ENCODE data around the gene TRABD2B.

Gene TRABD2B

DNA sequence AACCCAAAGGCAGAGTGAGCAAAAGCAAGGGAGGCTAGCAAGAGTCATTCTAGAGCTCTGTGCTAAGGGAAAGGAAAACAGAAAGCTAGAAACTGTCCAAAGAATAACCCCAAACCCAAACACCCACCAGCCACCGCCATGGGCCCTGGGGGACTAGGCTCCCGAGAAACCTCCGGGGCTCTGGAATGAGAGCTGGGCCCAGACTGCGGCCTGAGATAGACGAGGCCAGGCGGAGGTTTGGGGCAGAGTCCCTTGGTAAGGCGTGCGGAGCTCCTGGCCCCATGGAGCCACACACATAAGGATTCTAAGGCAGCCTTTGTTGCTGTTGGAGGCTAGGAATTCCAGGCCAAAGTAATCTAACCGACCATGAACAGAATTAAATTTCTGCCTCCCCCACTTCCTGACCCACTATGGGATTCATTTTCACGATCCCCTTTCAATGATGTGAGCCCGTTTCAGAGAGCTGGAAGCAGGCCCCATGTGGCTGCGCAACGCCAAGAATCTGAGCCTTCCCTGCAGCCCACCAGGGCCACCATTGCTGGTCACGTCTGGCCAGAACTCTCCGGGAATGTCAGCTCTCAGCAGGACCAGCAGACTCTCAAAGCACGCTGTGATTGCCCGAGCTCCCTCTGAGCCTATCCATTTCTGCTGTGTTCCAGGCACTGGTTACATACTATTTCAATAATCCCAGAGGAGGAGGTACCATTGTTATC lies 145.0 kb downstream of the TRABD2B start:
- DNase-seq (ENCODE audit: low read depth in 2 of 2) = no peak

GRCh38 chr1:47850451-47850850 lies 146.7 kb downstream of the TRABD2B start:
- no peak for DNase-seq (ENCODE audit: low read depth in 2 of 2)

DNA sequence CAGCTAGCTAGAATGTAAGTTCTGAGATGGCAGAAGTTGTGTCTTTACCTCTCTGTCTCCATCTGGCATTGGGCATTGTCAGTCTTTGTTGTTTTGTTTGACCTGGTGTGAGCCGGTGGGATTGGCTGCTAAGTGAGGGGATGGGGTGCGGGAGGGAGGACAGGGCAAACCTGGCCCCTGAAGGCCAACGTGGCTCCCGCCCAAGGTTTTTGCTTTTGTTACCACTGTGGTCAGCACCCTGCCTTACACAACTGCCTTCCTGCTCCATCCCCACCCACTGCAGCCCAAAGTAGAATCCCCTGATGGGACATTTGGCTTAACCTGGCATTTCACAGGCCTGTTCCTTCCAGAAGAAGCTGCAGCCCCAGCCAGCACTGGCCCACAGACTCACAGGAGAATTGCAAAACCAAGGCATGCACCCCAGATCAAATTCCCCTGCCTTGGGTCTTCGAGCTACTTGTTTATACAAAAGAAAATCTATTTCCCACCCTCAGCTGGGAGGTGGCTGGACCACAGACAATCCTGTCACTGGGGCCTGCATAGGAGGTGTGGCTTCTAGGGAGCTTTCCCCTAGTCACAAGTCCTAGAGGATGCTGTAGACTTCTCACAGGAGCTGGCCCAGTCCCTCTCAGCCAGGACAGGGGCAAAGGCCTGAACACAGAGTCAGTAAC lies 147.5 kb downstream of the TRABD2B start:
- no peak for DNase-seq (ENCODE audit: low read depth in 2 of 2)

GRCh38 chr1:47849005-47849521 lies 148.1 kb downstream of the TRABD2B start:
- DNase-seq (ENCODE audit: low read depth in 2 of 2) = no peak

- DNase-seq (ENCODE audit: low read depth in 2 of 2) = no peak
These were observed 149.4 kb downstream of the TRABD2B start for GRCh38 chr1:47847763-47848162.

DNA sequence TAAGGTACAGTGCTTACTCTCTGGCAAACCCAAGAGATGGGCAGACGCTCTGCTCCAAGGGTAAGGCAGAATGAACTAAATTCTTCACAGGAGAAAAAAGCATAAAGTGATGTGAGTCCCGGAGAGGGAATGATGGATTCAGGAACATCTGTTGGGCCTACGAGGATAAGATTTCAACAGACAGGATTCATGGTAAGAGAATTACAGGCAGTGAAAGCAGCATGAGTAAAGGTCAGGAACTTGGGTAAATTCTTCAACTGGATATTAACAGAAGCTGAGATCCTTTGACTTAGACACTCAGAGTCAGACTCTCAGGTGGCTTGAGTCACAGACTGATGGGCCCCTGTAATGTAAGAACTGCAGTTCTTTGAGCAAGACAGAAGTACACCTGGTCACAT lies 152.6 kb downstream of the TRABD2B start:
- DNase-seq (ENCODE audit: low read depth in 2 of 2) = no peak

- DNase-seq (ENCODE audit: low read depth in 2 of 2) = no peak
These were observed 153.2 kb downstream of the TRABD2B start for GRCh38 chr1:47843781-47844557.

DNA sequence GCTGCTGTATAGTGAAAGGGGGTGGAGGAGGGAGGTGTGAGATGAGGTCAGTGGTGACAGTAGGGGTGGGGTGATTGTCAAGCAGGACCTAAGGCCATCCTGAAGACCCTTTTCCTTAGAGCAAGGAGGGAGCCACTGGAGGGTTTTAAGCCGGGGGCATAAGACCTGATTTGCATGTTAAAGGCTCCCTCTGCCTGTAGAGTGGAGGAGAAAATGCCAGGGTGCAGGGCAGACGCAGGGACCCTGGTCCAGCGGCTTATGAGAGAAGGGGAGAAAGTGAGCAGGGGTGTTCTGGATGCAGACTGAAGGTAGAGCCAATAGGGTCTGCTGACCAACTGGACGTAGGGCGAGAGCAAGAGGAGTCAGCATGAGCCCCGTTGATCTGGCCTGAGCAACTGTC lies 154.1 kb downstream of the TRABD2B start:
- DNase-seq (ENCODE audit: low read depth in 2 of 2) = no peak

DNA sequence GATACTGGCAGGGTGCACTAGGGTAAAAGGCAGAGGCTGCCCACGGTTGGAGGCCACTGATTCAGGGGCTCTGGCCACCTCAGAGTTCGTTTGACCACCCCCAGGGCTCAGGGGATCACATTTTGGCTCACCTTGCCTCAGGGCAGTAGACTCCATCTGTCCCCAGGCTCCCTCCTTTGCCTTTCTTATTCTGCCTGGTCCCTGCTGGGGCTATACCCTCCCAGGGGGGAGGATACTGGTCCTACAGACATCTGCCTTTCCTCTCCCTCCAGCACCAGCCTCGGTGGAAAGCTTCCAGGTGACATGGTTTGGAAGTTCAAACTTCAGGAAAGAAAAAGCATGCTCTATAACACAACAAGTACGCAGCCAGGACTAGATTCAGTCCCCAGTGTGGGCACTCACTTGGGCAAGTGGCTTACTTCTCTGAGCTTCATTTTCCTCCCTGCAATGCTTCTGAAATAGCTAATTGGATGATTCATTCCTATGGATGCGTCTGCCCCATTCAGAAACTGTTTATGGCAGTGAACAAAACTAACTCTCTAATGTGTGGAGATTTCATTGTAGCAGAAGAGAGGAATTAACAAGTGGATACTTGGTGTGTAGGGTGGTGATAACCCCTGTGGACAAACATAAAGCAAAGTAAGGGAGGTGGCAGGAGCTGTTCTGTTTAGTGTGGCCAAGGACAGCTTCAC lies 154.8 kb downstream of the TRABD2B start:
- DNase-seq (ENCODE audit: low read depth in 2 of 2) = no peak

DNA sequence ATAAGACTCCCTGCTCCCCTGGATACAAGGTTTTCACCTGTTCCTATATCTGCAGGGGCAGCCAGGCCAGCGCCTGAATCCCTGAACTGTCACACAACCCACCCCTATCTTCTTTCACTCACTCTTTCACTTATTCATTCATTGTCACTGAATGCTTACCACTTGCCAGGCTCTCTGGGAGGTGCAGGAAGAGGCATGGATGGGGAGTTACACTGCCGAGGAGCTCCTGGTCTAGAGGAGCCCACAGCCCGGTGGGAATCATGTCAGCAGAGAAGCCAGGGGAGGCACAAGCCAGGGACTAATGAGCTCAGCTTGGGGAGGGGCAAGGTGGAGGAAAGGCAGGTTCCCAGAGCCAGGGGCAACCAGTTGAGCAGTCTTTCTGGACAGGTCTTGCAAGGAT lies 155.8 kb downstream of the TRABD2B start:
- DNase-seq (ENCODE audit: low read depth in 2 of 2) = no peak

DNA sequence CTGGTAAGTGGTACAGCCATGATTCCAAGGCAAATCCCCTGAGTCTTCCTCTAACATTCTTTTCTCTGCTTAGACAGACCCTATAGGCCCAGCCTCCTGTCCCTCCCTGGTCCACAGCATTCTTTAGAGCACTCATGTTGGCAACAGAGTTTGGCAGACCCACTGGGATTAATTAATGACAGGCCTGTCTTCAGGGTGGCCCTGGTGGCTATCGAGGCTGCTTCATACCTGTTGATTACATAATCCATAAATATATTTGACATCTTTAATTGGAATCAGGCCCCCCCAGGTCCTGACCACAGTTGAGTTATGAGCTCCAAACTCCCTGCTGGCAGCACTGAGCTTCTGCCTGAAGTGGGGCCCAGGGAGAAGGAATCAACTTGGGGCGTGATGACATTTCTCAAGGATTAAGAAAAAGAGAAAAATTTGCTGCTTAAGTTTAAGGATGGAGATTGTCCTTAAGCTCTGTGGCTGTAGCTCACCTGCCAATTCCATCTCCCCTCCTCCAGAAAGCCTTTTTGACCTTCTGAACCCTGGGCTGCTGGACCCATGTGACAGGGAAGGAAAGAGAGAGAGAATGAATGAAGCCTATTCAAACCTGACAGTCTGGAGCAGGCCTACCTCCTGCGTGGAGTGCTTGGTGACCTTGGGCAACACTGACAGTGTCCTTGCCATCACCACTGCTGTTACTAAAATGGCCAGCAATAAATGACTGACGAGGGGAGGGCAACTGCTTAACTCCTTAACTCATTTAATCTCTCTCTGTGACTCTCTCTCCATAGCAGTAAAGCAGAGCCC lies 156.6 kb downstream of the TRABD2B start:
- no peak for DNase-seq (ENCODE audit: low read depth in 2 of 2)

- no peak for DNase-seq (ENCODE audit: low read depth in 2 of 2)
These were observed 157.8 kb downstream of the TRABD2B start for GRCh38 chr1:47839433-47839760.

DNA sequence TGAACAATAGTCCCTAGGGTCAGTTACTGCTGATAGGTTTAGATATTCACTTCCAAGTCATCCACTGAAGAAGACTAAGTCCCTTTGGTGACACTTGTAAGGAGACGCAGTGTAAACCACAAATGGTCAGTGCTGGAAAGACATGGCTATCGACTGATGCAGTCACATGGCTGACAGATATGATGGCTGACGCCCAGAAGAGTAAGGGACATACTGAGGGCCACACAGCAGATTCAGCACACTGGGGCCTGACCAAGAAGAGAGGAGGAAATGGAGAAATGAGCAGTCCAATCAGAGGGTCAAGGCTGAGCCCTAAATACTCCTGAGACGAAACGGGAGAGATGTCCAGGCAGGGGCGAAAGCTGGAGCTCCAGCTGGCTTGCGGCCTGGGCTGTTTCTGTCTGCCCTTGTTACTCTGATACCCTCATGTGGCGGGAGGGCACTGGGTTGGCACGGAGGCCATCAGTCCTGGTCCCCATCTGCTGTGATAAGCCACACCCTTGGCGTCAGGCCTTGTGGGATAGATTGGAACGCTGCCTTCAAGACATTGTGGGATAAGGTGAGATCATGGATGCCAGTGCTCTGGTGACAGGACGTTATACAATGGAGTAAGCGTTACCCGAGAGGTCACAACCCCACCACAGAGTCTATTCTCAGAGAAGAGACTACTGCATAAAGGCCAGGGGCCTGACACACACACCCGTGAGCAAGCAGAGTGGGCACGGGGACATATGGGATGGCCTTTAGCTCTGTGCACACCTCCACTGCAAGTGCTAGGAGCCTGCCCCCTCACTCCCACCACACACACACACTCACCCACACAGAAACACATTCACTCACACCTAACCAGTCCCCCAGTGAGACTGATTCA lies 158.4 kb downstream of the TRABD2B start:
- no peak for DNase-seq (ENCODE audit: low read depth in 2 of 2)

GRCh38 chr1:47837866-47838561 lies 159.2 kb downstream of the TRABD2B start:
- no peak for DNase-seq (ENCODE audit: low read depth in 2 of 2)

DNA sequence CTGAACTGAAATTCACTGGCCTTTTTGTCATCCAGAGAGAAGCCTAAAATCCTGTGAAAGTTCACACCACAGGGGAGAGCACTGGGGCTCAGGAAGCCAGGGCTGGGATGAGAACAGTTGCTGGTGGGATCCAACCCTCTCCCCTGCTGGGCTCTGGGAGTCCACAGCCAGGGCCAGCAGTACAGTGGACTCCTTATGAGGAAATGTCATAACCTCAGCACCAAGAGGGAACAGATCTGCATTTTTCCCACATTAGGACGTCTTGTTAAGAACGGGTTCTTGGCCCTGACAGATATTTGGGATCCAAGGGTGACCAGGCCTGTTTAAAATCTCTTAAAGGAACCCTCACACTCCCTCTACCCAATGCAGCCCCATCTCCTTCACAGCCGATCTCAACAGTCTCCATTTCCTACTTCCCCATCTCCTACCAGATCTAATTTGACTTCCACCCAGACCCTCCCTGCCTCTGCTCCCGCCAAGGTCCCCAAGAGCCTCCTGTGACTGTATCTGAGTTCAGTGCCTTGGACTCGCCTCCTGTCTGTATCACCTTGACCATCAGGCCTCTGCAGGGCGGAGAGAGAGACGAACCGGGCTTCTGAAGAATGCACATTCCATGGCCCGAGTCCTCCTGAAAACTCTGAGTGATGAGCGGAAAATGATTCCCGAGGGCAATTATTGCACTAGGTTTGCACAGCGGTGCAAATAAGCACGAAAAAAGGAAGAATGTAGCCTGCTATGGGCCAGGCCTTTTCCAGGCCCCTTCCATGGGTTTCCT lies 159.9 kb downstream of the TRABD2B start:
- DNase-seq (ENCODE audit: low read depth in 2 of 2) = no peak

DNA sequence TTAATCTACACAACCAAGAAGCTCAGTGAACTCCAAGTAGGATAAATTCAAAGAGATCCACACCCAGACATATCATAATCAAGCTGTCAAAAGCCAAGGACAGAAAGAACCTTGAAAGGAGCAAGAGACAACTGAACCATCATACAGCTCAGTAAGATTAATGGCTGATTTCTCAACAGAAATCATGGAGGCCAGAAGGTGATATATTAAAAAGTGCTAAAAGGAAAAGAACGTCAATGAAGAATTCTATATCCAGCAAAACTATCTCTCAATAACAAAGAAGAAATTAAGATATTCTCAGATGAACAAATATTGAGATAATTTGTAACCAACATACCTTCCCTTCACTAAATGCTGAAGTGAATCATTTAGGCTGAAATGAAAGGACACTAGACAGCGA lies 161.8 kb downstream of the TRABD2B start:
- DNase-seq (ENCODE audit: low read depth in 2 of 2) = no peak

GRCh38 chr1:47834326-47834725 lies 162.9 kb downstream of the TRABD2B start:
- DNase-seq (ENCODE audit: low read depth in 2 of 2) = no peak

DNA sequence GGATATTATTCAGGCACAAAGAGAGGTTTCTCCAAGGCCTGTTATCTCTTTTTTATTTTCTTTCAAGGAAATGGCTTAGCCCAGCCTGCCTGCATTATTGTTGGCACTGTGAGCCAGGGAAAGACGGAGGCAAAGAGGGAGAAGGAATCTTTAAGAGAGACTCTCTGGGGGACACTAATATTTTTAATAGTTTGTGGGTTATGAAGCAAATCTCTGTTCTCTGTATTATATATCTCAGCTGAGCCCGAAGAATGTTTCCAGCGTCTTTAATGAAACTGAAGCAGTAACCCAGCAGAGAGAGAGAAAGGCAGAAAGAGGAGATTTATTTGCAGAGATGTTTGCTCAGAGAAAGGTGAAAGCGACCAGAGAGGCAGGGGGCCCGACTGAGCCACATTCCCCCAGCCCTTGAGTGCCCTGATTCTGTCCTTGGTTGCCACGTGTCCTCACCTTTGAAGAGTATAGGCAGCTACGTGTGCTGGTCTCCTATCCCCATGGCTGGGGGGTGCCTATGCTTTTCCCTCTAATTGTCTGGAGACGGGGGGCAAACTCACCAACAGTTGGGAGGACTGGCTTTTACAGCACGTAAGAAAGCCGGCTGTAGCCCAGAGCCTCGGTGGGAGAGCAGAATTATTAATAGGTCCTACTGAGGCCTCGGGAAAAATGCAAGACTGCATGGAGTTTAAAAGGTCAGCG lies 166.4 kb downstream of the TRABD2B start:
- no peak for DNase-seq (ENCODE audit: low read depth in 2 of 2)
